MM.1S (cell line): ENCODE results near the gene PI3.

Source experiments
- DNase-seq: peaks from one replicate; pipeline ENCODE4 v3.0.0-alpha.2; 2015
- H2AFZ ChIP-seq: fragments of 300-600 bp; sonication (generic); 2 replicates; pipeline ENCODE4 v1.6.0; 2016; ENCODE audit warnings: antibody characterized with exemption, low read length
- H3F3A ChIP-seq: fragments of 300-600 bp; sonication (generic); 2 replicates; pipeline ENCODE4 v1.6.1; 2016; ENCODE audit warnings: mild to moderate bottlenecking, antibody characterized with exemption, low read length, moderate library complexity, mixed read lengths; ENCODE audit not compliant: insufficient read depth
- H3K27ac ChIP-seq: fragments of 300-600 bp; sonication (generic); 2 replicates; pipeline ENCODE4 v1.5.1; 2016; ENCODE audit warnings: mild to moderate bottlenecking, low read length
- H3K27me3 ChIP-seq: fragments of 300-600 bp; sonication (generic); replicated peaks from 2 replicates; pipeline ENCODE4 v1.6.0; 2016; ENCODE audit warnings: low read length; ENCODE audit not compliant: insufficient read depth
- H3K36me3 ChIP-seq: fragments of 300-600 bp; sonication (generic); replicated peaks from 2 replicates; pipeline ENCODE4 v1.6.1; 2016; ENCODE audit warnings: mild to moderate bottlenecking, low read length, mixed read lengths; ENCODE audit not compliant: insufficient read depth
- H3K4me1 ChIP-seq: fragments of 300-600 bp; sonication (generic); 2 replicates; pipeline ENCODE4 v1.6.1; 2016; ENCODE audit warnings: low read length, mixed read lengths
- H3K4me2 ChIP-seq: fragments of 300-600 bp; sonication (generic); 2 replicates; pipeline ENCODE4 v1.6.0; 2016; ENCODE audit warnings: low read depth, low read length
- H3K4me3 ChIP-seq: fragments of 300-600 bp; sonication (generic); 2 replicates; pipeline ENCODE4 v1.5.1; 2016; ENCODE audit warnings: low read length, mixed read lengths
- H3K79me2 ChIP-seq: fragments of 300-600 bp; sonication (generic); 2 replicates; pipeline ENCODE4 v1.6.1; 2016; ENCODE audit warnings: mixed run types, low read length, mixed read lengths
- H3K9ac ChIP-seq: fragments of 300-600 bp; sonication (generic); 2 replicates; pipeline ENCODE4 v1.6.1; 2016; ENCODE audit warnings: low read length, mixed read lengths
- H3K9me2 ChIP-seq: fragments of 300-600 bp; sonication (generic); replicated peaks from 2 replicates; pipeline ENCODE4 v1.6.1; 2016; ENCODE audit warnings: mild to moderate bottlenecking, low read length, mixed read lengths; ENCODE audit not compliant: insufficient read depth
- H3K9me3 ChIP-seq: fragments of 300-600 bp; sonication (generic); replicated peaks from 2 replicates; pipeline ENCODE4 v1.6.1; 2016; ENCODE audit warnings: mild to moderate bottlenecking, low read length, mixed read lengths; ENCODE audit not compliant: insufficient read depth
- H4K20me1 ChIP-seq: fragments of 300-600 bp; sonication (generic); 2 replicates; pipeline ENCODE4 v1.6.1; 2016; ENCODE audit warnings: mild to moderate bottlenecking, low read length, moderate library complexity, mixed read lengths; ENCODE audit not compliant: insufficient read depth
- CTCF ChIP-seq: fragments of 300-600 bp; sonication (generic); IDR thresholded peaks from 2 replicates; pipeline ENCODE4 v1.5.1; 2016; ENCODE audit warnings: antibody characterized with exemption, low read length, mixed read lengths
- EZH2 ChIP-seq: fragments of 300-600 bp; sonication (generic); optimal IDR thresholded peaks from 2 replicates; pipeline ENCODE3; 2017; ENCODE audit warnings: low read depth, mild to moderate bottlenecking, antibody characterized with exemption, low read length, mixed read lengths
- EZH2phosphoT487 ChIP-seq: fragments of 300-600 bp; sonication (generic); IDR thresholded peaks from 2 replicates; pipeline ENCODE4 v1.6.1; 2018; ENCODE audit warnings: antibody characterized with exemption, low read length

PI3 gene

GRCh38 chr20:45209924-45210323, 35.2 kb downstream of the PI3 start:
- H3K9ac ChIP-seq, result no peak overlapping the region
- H4K20me1 ChIP-seq, result no peaks in the 10 kb centered on the region
- TF ChIP-seq CTCF (no peak), EZH2phosphoT487 (no peak), EZH2 (no peak)
- H3K4me3 ChIP-seq, result no peak overlapping the region
- no peaks in the 10 kb centered on the region for H3K79me2 ChIP-seq
- H3K9me2 ChIP-seq, result no peaks in the 10 kb centered on the region
- no peak for DNase-seq
- no peak overlapping the region for H3K27ac ChIP-seq
- no peaks in the 10 kb centered on the region for H3K9me3 ChIP-seq
- no peaks in the 10 kb centered on the region for H3K36me3 ChIP-seq
- no peak overlapping the region for H3K4me2 ChIP-seq
- no peaks in the 10 kb centered on the region for H3K4me1 ChIP-seq
- no peaks in the 10 kb centered on the region for H3K27me3 ChIP-seq
- no peak overlapping the region for H2AFZ ChIP-seq
- no peaks in the 10 kb centered on the region for H3F3A ChIP-seq

- Histone ChIP-seq H2AFZ (no peak overlapping the region), H3F3A (no peaks in the 10 kb centered on the region), H3K9me3 (no peaks in the 10 kb centered on the region), H3K4me3 (no peak overlapping the region), H3K4me2 (no peak overlapping the region), H3K27me3 (no peaks in the 10 kb centered on the region), H3K27ac (no peak overlapping the region), H3K4me1 (no peaks in the 10 kb centered on the region), H3K9ac (no peak overlapping the region), H3K9me2 (no peaks in the 10 kb centered on the region), H3K36me3 (no peaks in the 10 kb centered on the region), H3K79me2 (no peaks in the 10 kb centered on the region), H4K20me1 (no peaks in the 10 kb centered on the region)
- TF ChIP-seq EZH2 (no peak), CTCF (no peak), EZH2phosphoT487 (no peak)
- no peak for DNase-seq
These were observed 37.1 kb downstream of the PI3 start for GRCh38 chr20:45211569-45212474.

GRCh38 chr20:45212836-45213235, 38.1 kb downstream of the PI3 start:
- no peak for DNase-seq
- Histone ChIP-seq H3K9me2 (no peaks in the 10 kb centered on the region), H4K20me1 (no peaks in the 10 kb centered on the region), H2AFZ (no peak overlapping the region), H3K4me2 (no peak overlapping the region), H3K4me3 (no peak overlapping the region), H3K27me3 (no peaks in the 10 kb centered on the region), H3K36me3 (no peaks in the 10 kb centered on the region), H3K79me2 (no peaks in the 10 kb centered on the region), H3K27ac (no peak overlapping the region), H3K9ac (no peak overlapping the region), H3K9me3 (no peaks in the 10 kb centered on the region), H3K4me1 (no peaks in the 10 kb centered on the region), H3F3A (no peaks in the 10 kb centered on the region)
- TF ChIP-seq CTCF, result no peak
- TF ChIP-seq EZH2phosphoT487, result no peak
- TF ChIP-seq EZH2, result no peak
